ENCODE data around the gene GAD1. TPM values are rescaled to one million over a fixed set of nuclear protein-coding genes. Genes with fewer than 3 reads are reported as not detected.

Gene GAD1
- total RNA-seq, 1 donor from 2014 or later, result 0.40 TPM

GRCh38 chr2:170895023-170895757 is 78.5 kb downstream of the GAD1 start:
- no peak for DNase-seq (ENCODE audit: low read depth in 2 of 2)

- DNase-seq (ENCODE audit: low read depth in 2 of 2), result no peak
Measured at GRCh38 chr2:170896622-170897021, 79.9 kb downstream of the GAD1 start.

- DNase-seq (ENCODE audit: low read depth in 2 of 2), result no peak
Measured at GRCh38 chr2:170897108-170897507, 80.4 kb downstream of the GAD1 start.

GRCh38 chr2:170905864-170906263 is 89.2 kb downstream of the GAD1 start:
- DNase-seq (ENCODE audit: low read depth in 2 of 2), result no peak

Other genes starting within 250 kb of the GAD1 start
- gene SP5, start 101.5 kb upstream of the GAD1 start, total RNA-seq, result not detected in 2 replicates
- not detected in 2 replicates for gene ERICH2, start 46.5 kb upstream of the GAD1 start, total RNA-seq
- gene GORASP2, start 112.4 kb downstream of the GAD1 start, total RNA-seq, result 20.0 and 23.0 TPM in 2 replicates

All from lung microvascular endothelial cell (primary cell).